HCT116 (cell line): ENCODE measurements around the gene ADRM1. TPM values are rescaled to one million over a fixed set of nuclear protein-coding genes. Genes with fewer than 3 reads are reported as not detected.

Experiments used
- ATAC-seq: fragments of 200-7000 bp; cut with Tn5 transposase; 2 replicates; pipeline ENCODE4 v1.9.1; 2020; ENCODE audit warnings: mild to moderate bottlenecking, moderate library complexity
- BruUV-seq: library from RNA; stranded (reverse); fragments of 400-500 nt; replicated peaks from 2 replicates; lab custom pipeline; 2021; lab: Mats Ljungman, UMichigan
- CTCF ChIA-PET: fragments of 300-600 bp; sonication (Branson Sonifier 250); formaldehyde crosslinking; loops from one replicate; lab custom pipeline; 2021; ENCODE audit warnings: antibody characterized with exemption; lab: Charles Lee
- POLR2A ChIA-PET: fragments of 300-600, 350-600 bp; sonication (Branson Sonifier 250); formaldehyde crosslinking; loops from one replicate; lab custom pipeline; 2021; ENCODE audit warnings: antibody characterized with exemption; lab: Charles Lee
- RAD21 ChIA-PET, 2 experiments: fragments of 300-600 bp; sonication (Branson Sonifier 250); formaldehyde crosslinking; loops; one replicate each; lab custom pipeline; 2023; ENCODE audit warnings: low total read pairs in 2 of 2; ENCODE audit not compliant: uncharacterized antibody in 2 of 2, unreplicated experiment in 2 of 2, low non-redundant PET in 1 of 2; lab: Charles Lee
- DNase-seq: peaks from one replicate; pipeline ENCODE4 v3.0.0-alpha.2; 2010; ENCODE audit warnings: low read depth, low spot score
- H2AFZ ChIP-seq: fragments of 200-600 bp; shearing (Covaris generic), sonication (generic); 2 replicates; pipeline ENCODE4 v1.6.1; 2017; ENCODE audit warnings: low read depth, mixed run types, mixed read lengths, antibody characterized with exemption, low read length; ENCODE audit not compliant: poor library complexity, severe bottlenecking
- H3K27ac ChIP-seq: 2 replicates; pipeline ENCODE4 v1.5.1; 2012; ENCODE audit warnings: low read depth, low read length
- H3K27me3 ChIP-seq: fragments of 200-600 bp; sonication (generic); 2 replicates; pipeline ENCODE4 v1.6.1; 2016; ENCODE audit warnings: mixed run types, low read length, mixed read lengths; ENCODE audit not compliant: insufficient read depth
- H3K36me3 ChIP-seq, 2 experiments: fragments of 200-500 bp in 1 of 2; fragments of 200-600 bp in 1 of 2; sonication (Bioruptor generic) in 1 of 2; sonication (generic) in 1 of 2; 2 replicates each; pipeline versions ENCODE4 v1.5.1 to v1.6.1; 2014 to 2016; ENCODE audit warnings: low read length in 2 of 2, inconsistent platforms in 1 of 2, mixed read lengths in 1 of 2, mixed run types in 1 of 2; ENCODE audit not compliant: insufficient read depth in 2 of 2, control insufficient read depth in 1 of 2
- H3K4me1 ChIP-seq, 2 experiments: fragments of 200-600 bp in 1 of 2; sonication (generic) in 1 of 2; 2 replicates each; pipeline versions ENCODE4 v1.5.1 to v1.6.1; 2012 to 2017; ENCODE audit warnings: low read length in 2 of 2, inconsistent platforms in 1 of 2, mild to moderate bottlenecking in 1 of 2, mixed read lengths in 1 of 2, mixed run types in 1 of 2, moderate library complexity in 1 of 2; ENCODE audit not compliant: insufficient read depth in 2 of 2, control insufficient read depth in 1 of 2
- H3K4me2 ChIP-seq: fragments of 200-600 bp; sonication (generic); 2 replicates; pipeline ENCODE4 v1.6.1; 2017; ENCODE audit warnings: mixed run types, low read length, mixed read lengths
- H3K4me3 ChIP-seq, 2 experiments: fragments of 200-600 bp in 1 of 2; sonication (generic) in 1 of 2; replicated peaks in 1 of 2; 2 replicates each; pipeline ENCODE4 v1.5.1; 2011 to 2016; ENCODE audit warnings: low read length in 2 of 2, control low read depth in 1 of 2, low read depth in 1 of 2, mild to moderate bottlenecking in 1 of 2, mixed read lengths in 1 of 2, mixed run types in 1 of 2
- H3K79me2 ChIP-seq: fragments of 200-600 bp; sonication (generic); 2 replicates; pipeline ENCODE4 v1.6.1; 2017; ENCODE audit warnings: mild to moderate bottlenecking, mixed run types, low read length, moderate library complexity, mixed read lengths; ENCODE audit not compliant: insufficient read depth
- H3K9ac ChIP-seq: fragments of 200-600 bp; sonication (generic); 2 replicates; pipeline ENCODE4 v1.6.1; 2016; ENCODE audit warnings: low read length, mixed read lengths
- H3K9me2 ChIP-seq: fragments of 200-600 bp; sonication (generic), shearing (Covaris generic); 2 replicates; pipeline ENCODE4 v1.6.1; 2017; ENCODE audit warnings: mixed run types, mild to moderate bottlenecking, moderate library complexity; ENCODE audit not compliant: insufficient read depth
- H3K9me3 ChIP-seq, 2 experiments: fragments of 200-500 bp in 1 of 2; fragments of 200-600 bp in 1 of 2; sonication (Bioruptor generic) in 1 of 2; sonication (generic) in 1 of 2; 2 replicates each; pipeline ENCODE4 v1.6.1; 2014 to 2017; ENCODE audit warnings: low read length in 2 of 2, mixed read lengths in 2 of 2, inconsistent platforms in 1 of 2, low read depth in 1 of 2, mild to moderate bottlenecking in 1 of 2, mixed run types in 1 of 2, moderate library complexity in 1 of 2; ENCODE audit not compliant: control insufficient read depth in 1 of 2, insufficient read depth in 1 of 2
- H4K20me1 ChIP-seq: fragments of 200-600 bp; sonication (generic), shearing (Covaris generic); 2 replicates; pipeline ENCODE4 v1.6.1; 2017; ENCODE audit warnings: mixed run types, mild to moderate bottlenecking, moderate library complexity; ENCODE audit not compliant: insufficient read depth
- ELF1 ChIP-seq: IDR thresholded peaks from 2 replicates; pipeline ENCODE4 v1.6.1; 2012; ENCODE audit warnings: low read depth, borderline replicate concordance
- EZH2 ChIP-seq: fragments of 200-600 bp; sonication (generic); IDR thresholded peaks from 2 replicates; pipeline ENCODE4 v1.6.1; 2017; ENCODE audit warnings: antibody characterized with exemption, mixed run types
- EZH2phosphoT487 ChIP-seq: fragments of 200-600 bp; IDR thresholded peaks from 2 replicates; pipeline ENCODE4 v1.6.1; 2018; ENCODE audit warnings: antibody characterized with exemption, borderline replicate concordance
- MAX ChIP-seq: IDR thresholded peaks from 2 replicates; pipeline ENCODE4 v1.6.1; 2012
- REST ChIP-seq: IDR thresholded peaks from 2 replicates; pipeline ENCODE4 v1.6.1; 2012; ENCODE audit warnings: low read depth
- SP1 ChIP-seq: IDR thresholded peaks from 2 replicates; pipeline ENCODE4 v1.6.1; 2012; ENCODE audit warnings: low read depth
- intact Hi-C: fragments of 100-400 bp; cut with micrococcal nuclease; formaldehyde crosslinking; loops from 2 replicates; pipeline ENCODE4 v1.10.0; 2022
- total RNA-seq: library from RNA; stranded (reverse); gene quantifications from one replicate; pipeline ENCODE4 v1.2.1, GENCODE V29; 2021; ENCODE audit not compliant: unreplicated experiment

ADRM1 gene
- total RNA-seq, 1 experiment from 2014 or later, result 158 TPM

GRCh38 chr20:62311150-62311549 is 8.4 kb downstream of the ADRM1 start (continued):
- TF ChIP-seq EZH2 (no peak), ELF1 (no peak), MAX (no peak), REST (no peak)

GRCh38 chr20:62311832-62312661 is 9.2 kb downstream of the ADRM1 start:
- ChIA-PET RAD21 (no interaction called here), POLR2A (no interaction called here), CTCF (no interaction called here)
- H3K9ac ChIP-seq, result no peak overlapping the region
- no peak overlapping the region for H2AFZ ChIP-seq
- no peaks in the 10 kb centered on the region for H3K9me2 ChIP-seq
- intact Hi-C loops, result no loop called here
- no peaks in the 10 kb centered on the region; a peak in 1 of 4 replicates for H3K4me1 ChIP-seq
- no peak for TF ChIP-seq EZH2phosphoT487
- TF ChIP-seq SP1, result no peak
- H3K27ac ChIP-seq, result no peak overlapping the region
- H3K27me3 ChIP-seq, result no peaks in the 10 kb centered on the region
- no peak for ATAC-seq
- peaks cover 3% of the 10 kb centered on the region; the same call in 1 of the 2 replicates for H4K20me1 ChIP-seq
- H3K79me2 ChIP-seq, result peaks cover 8% of the 10 kb centered on the region
- H3K36me3 ChIP-seq, result peaks cover 18 to 42% of the 10 kb centered on the region in 2 experiments
- H3K4me3 ChIP-seq, result no peak overlapping the region
- no peak for DNase-seq
- BruUV-seq, result no TSS peak
- H3K9me3 ChIP-seq, result no peaks in the 10 kb centered on the region
- H3K4me2 ChIP-seq, result no peak overlapping the region
